EH (cell line): Measurements from ENCODE around the gene ADORA1.

Source experiments
- DNase-seq: peaks from one replicate; pipeline ENCODE4 v3.0.0-alpha.2; 2015; ENCODE audit warnings: low read depth

The ADORA1 gene

DNA sequence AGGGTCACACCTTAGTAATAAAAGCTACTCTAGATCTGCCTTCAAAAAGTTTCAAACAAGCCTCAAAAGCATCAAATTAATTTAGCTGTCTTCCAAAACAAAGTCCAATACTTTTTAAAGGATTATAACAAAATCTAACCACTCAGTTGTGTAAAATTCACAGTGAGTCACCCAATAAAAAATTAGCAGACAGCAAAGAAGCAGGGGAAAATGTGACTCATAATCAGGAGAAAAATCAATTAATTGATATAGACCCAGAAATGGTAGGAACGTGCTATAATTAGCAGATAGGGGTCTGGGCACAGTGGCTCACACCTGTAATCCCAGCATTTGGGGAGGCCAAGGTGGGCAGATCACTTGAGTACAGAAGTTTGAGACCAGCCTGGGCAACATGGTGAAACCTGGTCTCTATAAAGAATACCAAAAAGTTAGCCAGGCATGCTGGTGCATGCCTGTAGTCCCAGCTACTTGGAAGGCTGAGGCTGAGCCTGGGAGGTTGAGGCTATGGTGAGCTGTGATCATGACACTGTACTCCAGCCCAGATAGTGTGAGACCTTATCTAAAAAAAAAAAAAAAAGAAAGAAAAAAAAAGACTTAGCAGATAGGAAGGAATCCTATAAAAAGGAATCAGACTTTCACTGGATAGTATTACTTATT, 33.6 kb upstream of the ADORA1 start:
- peak; percentile 22 for DNase-seq

DNA sequence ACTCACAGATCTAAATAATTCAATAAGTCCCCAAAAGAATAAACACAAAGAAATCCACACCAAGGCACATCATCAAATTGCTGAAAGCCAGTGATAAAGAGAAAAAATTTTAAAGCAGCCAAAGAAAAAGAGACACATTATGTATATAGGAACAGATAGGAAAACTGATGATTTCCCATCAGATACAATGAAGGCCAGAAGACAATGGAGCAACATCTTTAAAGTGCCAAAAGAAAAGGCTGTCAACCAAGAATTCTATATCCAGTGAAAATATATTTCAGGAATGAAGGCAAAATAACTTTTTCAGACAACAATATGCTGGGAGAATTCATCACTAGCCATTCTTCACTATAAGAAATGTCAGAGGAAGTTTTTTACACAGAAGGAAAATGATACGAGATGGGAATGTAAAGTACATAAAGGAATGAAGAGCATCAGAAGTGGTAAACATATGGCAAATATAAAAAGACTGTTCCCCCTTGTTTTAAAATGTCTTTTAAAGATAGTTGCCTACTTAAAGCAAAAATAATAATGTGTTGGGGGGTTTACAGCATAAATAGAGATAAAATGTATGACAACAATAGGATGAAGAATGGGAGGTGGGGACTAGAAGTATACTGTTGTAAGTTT, 32.4 kb upstream of the ADORA1 start:
- no peak for DNase-seq

DNA sequence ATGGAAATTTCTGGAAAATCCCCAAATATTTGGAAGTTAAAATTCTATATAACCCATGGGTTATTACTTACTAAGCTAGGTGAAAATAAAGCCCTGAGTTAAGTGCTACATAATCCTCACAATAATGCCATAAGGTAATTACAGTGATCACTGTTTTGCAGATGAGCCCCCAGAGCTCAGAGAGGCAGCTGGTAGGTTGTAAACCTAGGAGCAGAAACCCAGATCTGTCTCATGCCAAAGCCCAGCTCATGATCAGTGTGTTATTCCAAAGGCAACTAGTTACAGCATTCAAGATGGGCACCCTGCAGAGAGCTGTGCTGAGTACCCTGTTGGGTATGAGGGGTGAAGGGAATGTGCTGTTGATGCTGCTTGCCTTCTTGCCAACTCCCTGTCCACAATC, 31.0 kb upstream of the ADORA1 start:
- no peak for DNase-seq

DNA sequence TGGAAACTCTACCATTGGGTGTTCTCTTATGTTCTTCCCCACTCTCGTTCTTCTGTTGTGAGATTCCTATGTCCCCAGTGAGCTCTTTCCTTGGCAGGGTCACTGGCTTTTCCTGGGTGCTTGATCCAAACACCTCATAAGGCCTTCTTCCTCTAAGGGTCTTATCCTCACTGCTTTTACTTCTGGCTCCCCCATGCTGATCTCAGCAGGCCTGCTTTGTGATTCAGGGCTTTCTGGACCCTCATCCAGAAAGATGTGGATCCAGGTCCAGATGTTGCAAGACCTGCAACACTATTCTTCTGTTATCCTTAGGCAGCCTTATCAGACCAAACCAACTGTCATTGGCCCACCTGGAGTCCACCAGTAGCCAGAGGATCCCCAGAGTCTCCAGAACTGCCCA, 30.5 kb upstream of the ADORA1 start:
- no peak for DNase-seq

DNA sequence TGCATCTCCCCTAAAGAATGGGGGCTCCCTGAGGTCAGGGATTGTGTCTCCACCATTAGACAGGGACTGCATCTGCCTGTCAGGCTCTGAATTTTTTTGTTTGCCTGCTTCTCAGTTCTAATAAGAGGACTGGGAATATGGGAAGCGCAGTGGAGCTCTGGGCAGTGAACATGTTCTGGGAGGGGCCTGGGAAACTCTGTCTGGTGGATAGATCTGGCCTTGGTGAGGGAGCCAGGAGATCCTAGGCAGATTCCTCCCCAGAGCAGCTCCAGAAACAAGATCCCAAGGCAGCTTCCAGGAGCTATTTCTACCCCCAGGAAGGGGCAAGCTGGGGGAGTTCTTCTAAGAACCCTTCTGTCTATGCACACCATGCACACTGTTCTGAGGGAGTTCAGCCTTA, 29.1 kb upstream of the ADORA1 start:
- no peak for DNase-seq

DNA sequence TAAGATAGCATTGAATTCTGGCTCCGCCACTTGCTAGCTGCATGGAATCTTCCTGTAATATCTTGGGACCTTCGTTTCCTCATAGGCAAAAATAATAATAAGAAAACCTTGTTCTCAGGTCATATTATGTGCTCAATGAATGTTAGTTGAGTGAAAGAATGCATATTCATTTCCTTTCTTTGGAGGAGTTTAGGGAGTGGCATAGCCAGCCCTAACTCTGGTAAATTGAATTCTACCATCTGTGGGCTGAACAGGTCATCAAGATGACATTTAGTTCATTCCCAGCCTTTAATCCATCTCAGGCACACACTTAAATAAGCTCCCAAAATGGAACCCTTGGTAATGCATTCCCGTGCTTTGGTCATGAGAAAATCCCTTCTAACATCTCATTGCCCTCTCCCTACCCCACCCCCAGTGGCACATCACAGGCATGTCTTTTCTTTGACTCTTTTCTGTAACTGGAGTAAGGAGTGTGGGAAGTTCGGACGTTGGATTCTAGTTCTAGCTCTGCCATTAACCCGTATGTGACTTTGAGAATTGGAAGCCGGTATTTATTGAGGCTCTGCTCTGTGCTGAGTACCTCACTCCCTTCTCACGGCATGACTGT, 28.5 kb upstream of the ADORA1 start:
- DNase-seq = peak; percentile 9

DNA sequence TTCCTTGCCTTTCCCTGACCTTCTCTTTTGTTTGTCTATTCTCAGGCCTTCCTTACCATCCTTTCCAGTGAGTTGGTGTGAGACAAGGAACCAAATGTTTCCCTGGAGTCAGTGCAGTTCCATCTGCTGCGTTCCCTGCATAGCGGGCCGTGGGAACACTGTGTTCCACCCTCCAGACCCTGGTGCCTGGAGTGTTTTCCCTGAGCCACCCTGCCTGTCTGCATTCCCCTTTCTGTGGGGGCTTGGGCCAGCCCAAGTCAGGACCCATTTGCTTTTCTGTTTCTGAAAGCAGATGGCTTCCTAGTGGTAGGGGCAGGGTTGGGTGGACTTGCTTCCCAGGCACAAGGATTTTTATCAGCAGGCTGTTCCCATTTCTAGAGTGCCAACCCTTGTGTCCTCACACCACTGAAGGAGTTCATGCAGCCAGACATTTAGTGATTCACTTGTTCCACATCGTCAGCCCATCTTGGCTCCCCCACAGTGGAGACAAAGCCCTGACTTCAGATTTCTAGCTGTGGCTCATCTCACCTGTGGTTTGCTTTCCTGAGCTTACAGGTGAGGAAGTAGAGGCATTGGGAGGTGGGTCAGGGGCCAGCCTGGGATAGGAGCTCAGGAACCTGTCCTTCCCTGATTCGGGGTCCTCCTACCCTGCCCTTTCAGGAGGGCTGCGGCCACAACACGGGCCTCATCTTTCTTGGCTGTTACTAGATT, 27.6 kb upstream of the ADORA1 start:
- peak; percentile 18 for DNase-seq

DNA sequence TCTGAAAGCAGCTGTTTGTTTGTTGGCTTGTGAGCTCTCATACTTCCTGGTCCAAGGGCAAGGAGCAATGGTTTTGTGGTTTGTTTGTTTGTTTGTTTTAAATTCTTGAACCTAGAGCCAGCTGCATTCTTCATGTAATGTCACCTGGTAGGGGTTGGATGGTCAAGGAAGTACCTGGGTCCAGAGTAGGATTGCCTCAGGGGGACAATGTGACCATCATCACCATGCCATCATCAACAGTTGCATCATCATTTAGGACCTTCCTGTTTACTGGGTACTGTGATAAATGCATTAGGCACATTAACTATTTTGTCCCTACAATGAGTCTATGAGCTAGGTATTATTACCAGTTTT, 27.0 kb upstream of the ADORA1 start:
- no peak for DNase-seq

DNA sequence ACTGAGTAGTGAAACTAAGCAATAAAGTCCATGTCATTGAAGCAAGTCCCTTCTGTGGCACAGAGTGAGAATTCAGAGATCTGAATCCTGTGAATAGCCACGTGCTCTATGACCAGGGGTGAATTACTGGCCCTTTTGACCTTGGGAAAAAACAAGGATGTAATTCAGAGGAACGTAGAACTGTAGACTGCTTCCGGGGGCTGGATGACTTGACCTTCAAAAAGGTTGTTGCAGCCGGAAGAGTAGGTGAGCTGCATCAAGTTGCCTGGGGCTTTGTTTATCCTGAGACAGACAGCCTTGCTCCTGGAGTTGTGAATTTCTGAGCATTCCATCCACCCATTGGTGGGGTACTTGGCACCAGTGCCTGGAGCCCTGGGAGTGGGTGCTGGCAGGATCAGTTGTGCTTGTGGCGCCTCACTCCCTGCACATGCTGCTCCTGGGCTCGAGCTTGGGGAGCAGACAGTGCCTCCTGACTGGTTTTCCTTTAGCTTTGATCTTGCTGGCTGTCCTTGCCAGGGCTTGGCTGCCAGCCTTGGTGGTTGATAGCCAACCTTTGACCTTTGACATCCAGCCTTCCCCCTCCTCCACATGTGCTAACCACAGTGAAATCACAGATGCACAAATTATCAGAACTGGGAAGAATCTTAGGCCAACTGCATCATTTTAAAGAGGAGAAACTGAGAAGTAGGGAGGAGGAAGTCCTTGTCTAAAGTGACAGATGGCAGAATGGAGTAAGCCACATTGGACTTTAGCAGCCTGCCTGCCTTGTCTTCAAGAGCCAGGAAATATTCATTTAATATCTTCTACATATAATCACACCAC, 25.5 kb upstream of the ADORA1 start:
- DNase-seq = no peak

DNA sequence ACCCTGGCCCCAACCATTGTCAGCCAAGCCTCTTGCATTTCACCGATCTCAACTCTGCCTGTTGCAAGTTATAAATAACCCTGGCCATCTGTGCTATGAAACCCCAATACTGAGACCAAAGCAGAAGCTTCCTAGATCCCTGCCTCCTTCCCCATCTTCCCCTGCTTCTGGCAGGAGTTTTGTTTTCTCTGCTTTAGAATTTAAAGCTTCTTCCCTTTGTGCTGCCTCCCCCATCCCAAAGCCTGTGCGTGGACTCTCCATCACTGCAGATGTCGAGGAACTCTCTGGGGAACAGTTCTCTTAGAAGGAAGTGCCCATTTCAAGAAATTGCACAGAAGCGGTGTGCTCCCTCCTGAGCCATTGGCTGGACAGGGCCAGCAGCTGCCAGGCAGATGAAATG, 24.3 kb upstream of the ADORA1 start:
- DNase-seq = no peak

DNA sequence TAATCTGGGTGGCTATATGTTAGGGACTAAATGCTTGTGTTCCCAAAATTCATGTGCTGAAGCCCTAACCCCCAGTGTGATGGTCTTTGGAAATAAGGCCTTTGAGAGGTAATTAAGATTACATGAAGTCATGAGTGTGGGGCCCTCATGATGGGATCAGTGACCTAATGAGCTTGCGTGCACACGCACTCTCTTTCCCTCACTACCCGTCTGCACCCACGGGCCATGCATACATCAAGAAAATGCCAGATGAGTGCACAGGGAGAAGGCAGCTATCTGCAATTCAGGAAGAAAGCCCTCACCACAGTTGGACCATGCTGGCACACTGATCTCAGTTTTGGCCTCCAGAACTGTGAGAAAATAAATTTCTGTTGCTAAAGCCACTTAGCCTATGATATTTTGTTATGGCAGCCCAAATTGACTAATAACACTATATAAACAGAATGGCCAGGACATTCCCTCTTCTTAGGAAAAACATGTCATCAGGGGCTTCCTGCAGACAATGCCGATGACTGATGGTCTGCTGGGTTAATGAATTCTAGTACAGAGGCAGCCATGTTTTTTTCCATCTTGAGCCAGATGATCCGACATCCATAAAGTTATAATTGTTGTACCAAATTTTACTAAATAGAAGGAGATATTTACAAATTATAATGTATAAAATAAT, 23.6 kb upstream of the ADORA1 start:
- no peak for DNase-seq

DNA sequence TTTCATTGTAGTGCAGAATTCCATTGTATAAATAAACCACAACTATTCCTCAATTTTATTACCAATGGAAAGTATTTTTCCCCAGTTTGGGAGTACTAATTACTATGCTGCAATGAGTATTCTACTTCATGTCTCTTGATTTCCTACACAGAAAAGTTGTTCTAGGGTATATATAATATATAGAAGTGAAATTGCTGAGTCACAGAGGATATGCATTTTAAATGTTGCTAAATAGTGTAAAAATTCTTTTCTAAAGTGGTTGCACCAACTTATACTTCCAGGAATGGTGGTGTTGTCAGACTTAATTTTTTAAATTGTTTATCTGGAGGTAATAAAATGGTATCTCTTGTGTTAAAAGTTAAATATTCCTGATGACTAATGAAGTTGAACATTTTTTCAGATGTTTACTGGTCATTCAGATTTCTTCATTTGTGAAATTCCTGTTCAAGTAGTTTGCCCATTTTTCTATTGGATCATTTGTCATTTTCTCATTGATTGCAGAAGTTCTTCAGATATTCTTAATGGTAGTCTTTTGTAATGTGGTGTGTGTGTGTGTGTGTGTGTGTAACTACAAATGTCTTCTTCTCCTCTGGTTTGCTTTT, 22.6 kb upstream of the ADORA1 start:
- peak; percentile 49 for DNase-seq

DNA sequence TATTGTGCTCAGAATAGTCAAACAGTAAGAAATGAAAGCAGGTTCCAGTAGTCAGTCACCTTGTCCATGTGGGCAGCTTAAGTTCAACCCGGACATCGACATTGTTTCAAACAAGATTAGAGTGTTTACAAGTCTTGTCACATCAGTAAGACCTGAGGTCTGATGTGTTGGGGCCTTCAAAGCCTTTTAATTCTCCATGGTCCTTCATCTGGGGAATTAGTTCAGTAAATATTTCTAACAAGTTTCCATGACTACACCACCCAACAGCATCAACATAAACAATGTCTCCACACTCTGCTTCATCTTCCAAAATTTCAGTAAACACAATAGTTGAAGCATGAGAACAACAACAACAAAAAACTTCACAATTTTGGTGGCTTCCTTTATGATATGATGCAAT, 15.1 kb upstream of the ADORA1 start:
- DNase-seq = no peak

DNA sequence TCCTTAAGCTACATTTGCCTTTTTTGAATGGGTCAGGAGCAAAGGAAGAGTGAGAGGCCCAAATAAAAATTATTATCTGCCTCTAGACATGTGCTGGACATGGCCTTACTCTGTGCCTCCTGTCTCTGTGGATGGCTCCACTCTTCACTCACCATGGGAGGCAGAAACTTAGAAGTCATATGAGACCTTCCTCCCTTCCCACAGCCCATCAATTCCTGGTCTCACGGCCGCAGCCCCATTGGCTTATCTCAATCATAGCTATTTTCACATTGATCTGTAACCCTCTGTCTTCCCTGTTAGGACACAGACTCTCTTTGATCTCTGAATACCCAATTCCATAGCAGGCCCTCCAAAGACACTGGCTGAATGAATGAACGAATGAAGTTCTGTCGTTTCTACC, 14.2 kb upstream of the ADORA1 start:
- no peak for DNase-seq

DNA sequence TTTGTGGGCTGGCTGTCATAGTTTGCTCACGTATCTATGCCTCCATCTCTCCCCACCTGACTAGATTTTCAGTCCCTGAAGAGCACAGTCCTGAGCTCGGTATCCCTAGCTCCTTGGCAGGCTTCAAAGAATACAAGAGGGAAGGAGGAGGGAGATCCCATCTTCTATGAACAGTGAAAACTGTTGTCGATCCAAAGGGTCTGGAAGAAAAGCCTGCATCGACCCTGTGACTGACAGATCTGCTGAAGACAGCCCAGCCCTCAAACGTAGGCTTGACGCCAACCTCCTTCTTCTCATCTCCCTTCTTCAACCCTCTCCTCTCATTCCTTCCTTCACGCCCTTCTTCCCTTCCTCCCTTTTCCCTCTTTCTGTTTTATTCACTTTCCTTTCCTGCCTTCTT, 13.3 kb upstream of the ADORA1 start:
- no peak for DNase-seq

DNA sequence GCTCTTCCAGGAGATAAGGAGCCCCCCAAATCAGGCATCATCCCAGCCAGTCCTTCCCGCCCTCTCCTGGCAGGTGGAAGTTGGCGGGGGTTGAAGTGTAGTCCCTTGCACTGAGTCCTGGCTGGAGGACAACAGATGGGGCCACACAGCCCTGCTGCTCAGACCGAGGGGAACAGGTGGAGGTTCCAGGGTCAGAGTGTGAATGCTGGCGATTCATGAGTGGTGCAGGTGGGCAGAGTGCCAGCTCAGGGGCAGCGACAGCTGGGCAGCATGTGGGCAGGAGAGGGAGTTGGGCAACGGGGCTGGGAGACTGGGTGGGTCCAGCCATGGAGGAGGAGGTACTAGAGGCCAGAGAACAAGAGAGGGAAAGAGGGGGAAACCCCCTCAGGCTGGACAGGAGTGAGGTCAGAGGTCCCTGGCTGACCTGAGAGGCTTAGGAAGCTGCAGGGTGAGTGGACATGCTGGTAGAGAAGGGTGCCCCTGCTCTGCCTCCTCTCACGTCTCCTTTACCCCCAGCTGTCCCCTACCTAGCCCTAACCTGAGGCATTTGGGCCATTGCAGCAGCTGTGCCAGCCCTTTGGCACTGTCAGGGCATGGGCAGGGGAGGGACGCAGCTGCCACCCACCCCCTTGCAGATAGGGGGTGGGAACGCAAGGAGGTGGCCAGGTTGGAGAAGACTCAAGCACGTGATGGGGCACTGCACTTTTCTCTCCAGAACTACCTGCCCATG, 11.3 kb upstream of the ADORA1 start:
- DNase-seq = no peak

DNA sequence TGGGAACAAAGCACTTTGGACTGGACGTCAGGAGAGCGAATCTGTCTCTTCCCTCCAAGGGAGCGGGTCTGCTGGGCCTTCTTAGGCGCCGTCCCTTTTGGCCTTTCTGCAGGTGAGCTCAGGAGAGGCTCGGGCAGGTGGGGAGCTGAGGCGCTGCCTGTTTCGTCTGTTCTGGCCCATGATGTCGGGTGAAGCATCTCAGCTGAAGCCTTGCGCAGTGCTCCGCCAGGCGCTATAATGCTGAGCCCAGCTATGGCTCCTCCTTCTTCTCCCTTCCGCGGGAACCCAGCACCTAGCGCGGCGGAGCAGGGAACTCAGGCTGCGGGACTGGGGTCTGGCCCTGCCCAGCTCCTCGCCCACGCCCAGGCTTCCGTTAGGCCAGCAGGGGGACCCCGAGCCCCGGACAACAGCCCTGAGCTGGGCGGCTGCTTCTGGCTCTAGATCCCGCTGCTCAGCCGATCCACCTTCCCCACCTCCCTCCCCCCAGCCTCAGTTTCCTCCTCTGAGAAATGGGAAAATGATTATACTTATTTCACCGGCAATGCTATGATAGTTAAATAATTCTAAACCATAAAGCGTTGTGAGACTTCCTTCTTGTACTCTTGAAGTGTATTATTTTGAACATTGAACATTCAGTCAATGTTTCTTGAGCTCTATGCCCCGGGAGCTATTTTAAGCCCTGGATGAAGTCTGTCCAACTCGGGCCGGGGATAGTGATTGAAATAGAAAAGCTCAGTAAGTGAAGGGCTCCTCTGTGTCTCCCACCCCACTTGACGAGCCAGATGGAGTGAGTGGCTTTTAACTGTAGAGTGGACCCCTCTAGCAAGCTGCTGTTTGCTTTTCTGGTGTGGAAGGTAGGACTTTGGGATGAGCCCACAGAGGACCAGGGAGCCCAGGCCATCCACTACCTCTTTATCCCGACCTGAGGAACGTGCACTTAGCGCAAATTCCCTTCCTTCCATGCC, 9.6 kb upstream of the ADORA1 start:
- peak; percentile 68 for DNase-seq

DNA sequence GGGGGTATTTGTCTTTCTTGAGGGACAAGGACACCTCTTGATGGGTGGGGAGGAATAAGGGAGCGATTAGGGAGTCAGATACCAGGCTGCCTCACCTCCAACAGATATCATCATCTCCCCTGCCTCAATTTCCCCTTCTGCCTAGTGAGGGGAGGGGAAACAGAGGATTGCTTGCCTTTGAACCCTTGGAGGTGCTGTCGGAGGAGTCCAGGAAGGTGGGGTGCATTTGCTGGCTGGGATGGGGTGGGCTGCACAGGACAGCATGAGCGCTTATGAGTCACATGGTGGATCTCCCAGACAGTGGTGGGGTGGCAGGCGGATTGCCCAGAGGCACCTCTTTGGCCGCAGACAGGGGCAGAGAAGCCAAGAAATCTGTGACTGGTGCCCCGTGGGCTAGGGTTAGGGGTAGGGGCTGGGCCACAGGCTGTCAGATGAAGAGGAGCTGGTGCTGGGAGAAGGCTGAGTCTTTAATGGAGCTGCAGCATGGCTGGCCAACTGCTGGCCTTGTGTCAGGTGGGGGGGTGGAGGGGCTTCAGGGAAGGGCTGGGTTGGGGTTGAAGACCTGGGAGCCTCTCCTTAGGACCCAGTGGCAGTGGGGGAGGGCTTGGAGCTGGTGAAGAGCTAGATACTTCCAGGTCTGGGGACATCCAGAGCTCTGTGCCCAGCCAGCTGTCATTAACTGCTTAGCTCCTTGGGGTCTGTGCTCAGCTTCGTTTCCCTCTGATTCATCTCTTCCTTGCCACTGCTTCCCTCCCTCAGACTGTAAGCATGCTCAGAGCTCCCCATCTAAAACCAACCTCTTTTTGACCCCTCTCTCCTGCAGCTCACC, 7.0 kb upstream of the ADORA1 start:
- no peak for DNase-seq
